ENCODE data around the gene TCF20. TPM values are rescaled to one million over a fixed set of nuclear protein-coding genes. Genes with fewer than 3 reads are reported as not detected.

TCF20 gene
- total RNA-seq, 3 donors from 2014 or later: 24.2 to 43.3 (median 36.1) TPM

- Histone ChIP-seq H3K9me3 (no peaks in the 10 kb centered on the region), H3K36me3 (no peaks in the 10 kb centered on the region), H3K4me3 (no peak overlapping the region), H3K27ac (no peak overlapping the region), H3K27me3 (no peaks in the 10 kb centered on the region), H3K4me1 (peaks cover 0 to 5% of the 10 kb centered on the region in 2 donors)
- intact Hi-C loops (cut with DNase I; ENCODE audit: low total_unique reads): no loop called here
- TF ChIP-seq POLR2A (IDR thresholded peaks at IDR 0.05) (no peak), POLR2AphosphoS5 (IDR thresholded peaks at IDR 0.05) (no peak), CTCF (IDR thresholded peaks at IDR 0.05) (no peak)
- no peak for DNase-seq (ENCODE audit: low spot score in 2 of 2)
Measured at GRCh38 chr22:42304324-42304790, 33.9 kb upstream of the TCF20 start.

- no peak overlapping the region for H3K4me3 ChIP-seq
- H3K4me1 ChIP-seq: peaks cover 0 to 5% of the 10 kb centered on the region in 2 donors
- H3K27ac ChIP-seq: no peak overlapping the region
- H3K9me3 ChIP-seq: no peaks in the 10 kb centered on the region
- no peak for DNase-seq (ENCODE audit: low spot score in 2 of 2)
- no peaks in the 10 kb centered on the region for H3K27me3 ChIP-seq
- intact Hi-C loops (cut with DNase I; ENCODE audit: low total_unique reads): no loop called here
- H3K36me3 ChIP-seq: no peaks in the 10 kb centered on the region
- TF ChIP-seq POLR2AphosphoS5 (IDR thresholded peaks at IDR 0.05): no peak
- no peak for TF ChIP-seq CTCF (IDR thresholded peaks at IDR 0.05)
- TF ChIP-seq POLR2A (IDR thresholded peaks at IDR 0.05): no peak
Measured at GRCh38 chr22:42303396-42304323, 33.2 kb upstream of the TCF20 start.

- intact Hi-C loops (cut with DNase I; ENCODE audit: low total_unique reads): loop anchor here (2.0 kb wide), 1 partner anchor 75 kb away; no protein-coding TSS in a partner anchor
- H3K4me3 ChIP-seq: no peak overlapping the region
- H3K9me3 ChIP-seq: no peaks in the 10 kb centered on the region
- H3K36me3 ChIP-seq: no peaks in the 10 kb centered on the region
- H3K4me1 ChIP-seq: peaks cover 0 to 5% of the 10 kb centered on the region in 2 donors
- no peak for TF ChIP-seq CTCF (IDR thresholded peaks at IDR 0.05)
- no peak for TF ChIP-seq POLR2AphosphoS5 (IDR thresholded peaks at IDR 0.05)
- no peak for TF ChIP-seq POLR2A (IDR thresholded peaks at IDR 0.05)
- no peak for DNase-seq (ENCODE audit: low spot score in 2 of 2)
- no peaks in the 10 kb centered on the region for H3K27me3 ChIP-seq
- no peak overlapping the region for H3K27ac ChIP-seq
Measured at GRCh38 chr22:42301742-42302102, 31.3 kb upstream of the TCF20 start.

GRCh38 chr22:42301077-42301741 is 30.8 kb upstream of the TCF20 start:
- H3K4me3 ChIP-seq: no peak overlapping the region
- peaks cover 0 to 5% of the 10 kb centered on the region in 2 donors for H3K4me1 ChIP-seq
- H3K36me3 ChIP-seq: no peaks in the 10 kb centered on the region
- DNase-seq (ENCODE audit: low spot score in 2 of 2): no peak
- H3K9me3 ChIP-seq: no peaks in the 10 kb centered on the region
- no peaks in the 10 kb centered on the region for H3K27me3 ChIP-seq
- intact Hi-C loops (cut with DNase I; ENCODE audit: low total_unique reads): loop anchor here (2.0 kb wide), 1 partner anchor 74 kb away; no protein-coding TSS in a partner anchor
- no peak overlapping the region for H3K27ac ChIP-seq
- TF ChIP-seq CTCF (IDR thresholded peaks at IDR 0.05) (no peak), POLR2AphosphoS5 (IDR thresholded peaks at IDR 0.05) (no peak), POLR2A (IDR thresholded peaks at IDR 0.05) (no peak)
